ENCODE results near the gene LHFPL2. TPM values are rescaled to one million over a fixed set of nuclear protein-coding genes. Genes with fewer than 3 reads are reported as not detected.

The LHFPL2 gene
- total RNA-seq, 4 donors from 2014 or later: 2.2 to 11.1 (median 6.2) TPM

DNA sequence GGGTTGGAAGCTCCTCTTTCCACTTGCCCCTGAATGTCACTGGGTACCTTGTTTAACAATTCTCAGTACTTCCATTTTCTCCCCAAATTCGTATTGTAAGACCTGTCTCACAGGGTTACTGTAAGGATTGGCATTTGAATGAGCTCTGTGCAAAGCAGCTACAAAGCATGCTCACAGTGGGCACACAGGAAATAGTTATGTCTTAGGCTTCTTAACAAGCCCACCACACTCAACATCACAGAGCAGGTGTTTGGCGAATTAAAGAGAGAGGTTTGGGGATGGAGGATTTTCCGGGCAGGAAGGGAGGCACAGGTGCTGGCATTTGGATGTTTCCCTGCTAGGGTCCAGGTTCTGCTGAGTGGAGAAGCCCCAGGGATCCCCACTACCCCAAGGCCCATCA, 17.0 kb upstream of the LHFPL2 start:
- H3K4me3 ChIP-seq: no peak overlapping the region
- no peaks in the 10 kb centered on the region for H3K4me1 ChIP-seq
- H3K27me3 ChIP-seq: peaks cover 0 to 4% (median 0%) of the 10 kb centered on the region in 4 donors
- no peak for DNase-seq
- WGBS, 2 donors: 87 to 88% methylated on average over 3 of the region's 3 CpGs
- no peaks in the 10 kb centered on the region for H3K9me3 ChIP-seq
- H3K36me3 ChIP-seq: no peaks in the 10 kb centered on the region
- H3K27ac ChIP-seq: no peak overlapping the region
- intact Hi-C loops (cut with DNase I): no loop called here
- TF ChIP-seq, protein P1, sequence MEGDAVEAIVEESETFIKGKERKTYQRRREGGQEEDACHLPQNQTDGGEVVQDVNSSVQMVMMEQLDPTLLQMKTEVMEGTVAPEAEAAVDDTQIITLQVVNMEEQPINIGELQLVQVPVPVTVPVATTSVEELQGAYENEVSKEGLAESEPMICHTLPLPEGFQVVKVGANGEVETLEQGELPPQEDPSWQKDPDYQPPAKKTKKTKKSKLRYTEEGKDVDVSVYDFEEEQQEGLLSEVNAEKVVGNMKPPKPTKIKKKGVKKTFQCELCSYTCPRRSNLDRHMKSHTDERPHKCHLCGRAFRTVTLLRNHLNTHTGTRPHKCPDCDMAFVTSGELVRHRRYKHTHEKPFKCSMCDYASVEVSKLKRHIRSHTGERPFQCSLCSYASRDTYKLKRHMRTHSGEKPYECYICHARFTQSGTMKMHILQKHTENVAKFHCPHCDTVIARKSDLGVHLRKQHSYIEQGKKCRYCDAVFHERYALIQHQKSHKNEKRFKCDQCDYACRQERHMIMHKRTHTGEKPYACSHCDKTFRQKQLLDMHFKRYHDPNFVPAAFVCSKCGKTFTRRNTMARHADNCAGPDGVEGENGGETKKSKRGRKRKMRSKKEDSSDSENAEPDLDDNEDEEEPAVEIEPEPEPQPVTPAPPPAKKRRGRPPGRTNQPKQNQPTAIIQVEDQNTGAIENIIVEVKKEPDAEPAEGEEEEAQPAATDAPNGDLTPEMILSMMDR (IDR thresholded peaks at IDR 0.05): no peak
- no peak for TF ChIP-seq POLR2A (IDR thresholded peaks at IDR 0.05)

DNA sequence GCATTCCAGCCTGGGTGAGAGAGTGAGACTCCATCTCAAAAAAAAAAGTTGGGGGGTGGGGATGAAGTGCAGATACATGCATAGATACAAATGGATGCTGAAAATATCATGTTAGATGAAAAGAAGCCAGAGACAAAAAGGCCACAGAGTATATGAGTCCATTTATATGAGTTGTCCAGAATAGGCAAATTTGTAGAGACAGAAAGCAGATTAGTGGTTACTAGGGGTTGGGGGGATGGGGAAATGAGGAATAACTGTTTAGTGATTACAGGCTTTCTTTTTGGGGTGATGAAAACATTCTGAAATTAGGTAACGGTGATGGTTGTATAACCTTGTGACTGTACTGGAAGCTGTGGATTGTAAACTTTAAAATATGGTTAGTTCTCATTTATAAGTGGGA, 13.8 kb upstream of the LHFPL2 start:
- H3K36me3 ChIP-seq: no peaks in the 10 kb centered on the region
- 40 to 84% methylated on average over 1 of the region's 1 CpG for WGBS, 2 donors
- no peak overlapping the region for H3K4me3 ChIP-seq
- TF ChIP-seq POLR2A (IDR thresholded peaks at IDR 0.05): no peak
- TF ChIP-seq, protein P1 (IDR thresholded peaks at IDR 0.05): no peak
- peaks cover 0 to 4% (median 0%) of the 10 kb centered on the region in 4 donors for H3K27me3 ChIP-seq
- no peak for DNase-seq
- H3K27ac ChIP-seq: no peak overlapping the region
- no peaks in the 10 kb centered on the region for H3K4me1 ChIP-seq
- intact Hi-C loops (cut with DNase I): no loop called here
- no peaks in the 10 kb centered on the region for H3K9me3 ChIP-seq

DNA sequence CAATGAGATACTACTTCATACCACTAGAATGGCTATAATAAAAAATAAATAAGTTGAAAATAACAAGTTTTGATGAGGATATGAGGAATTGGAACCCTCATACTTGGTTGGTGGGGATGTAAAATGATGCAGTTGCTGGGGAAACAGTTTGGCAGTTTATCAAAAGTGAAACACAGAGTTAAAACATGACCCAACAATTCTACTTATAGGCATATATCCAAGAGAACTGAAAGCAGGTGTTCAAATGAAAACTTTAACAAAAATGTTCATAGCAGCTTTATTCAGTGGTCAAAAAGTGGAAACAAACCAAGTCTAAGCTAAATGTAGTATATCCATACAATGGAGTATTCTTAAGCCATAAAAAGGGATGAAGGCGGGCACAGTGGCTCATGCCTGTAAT, 13.1 kb upstream of the LHFPL2 start:
- peaks cover 0 to 4% (median 0%) of the 10 kb centered on the region in 4 donors for H3K27me3 ChIP-seq
- no peaks in the 10 kb centered on the region for H3K36me3 ChIP-seq
- H3K4me3 ChIP-seq: no peak overlapping the region
- H3K27ac ChIP-seq: no peak overlapping the region
- intact Hi-C loops (cut with DNase I): no loop called here
- H3K4me1 ChIP-seq: no peaks in the 10 kb centered on the region
- WGBS, 2 donors: 71 to 90% methylated on average over 1 of the region's 1 CpG
- TF ChIP-seq, protein P1 (IDR thresholded peaks at IDR 0.05): no peak
- no peak for TF ChIP-seq POLR2A (IDR thresholded peaks at IDR 0.05)
- no peaks in the 10 kb centered on the region for H3K9me3 ChIP-seq
- DNase-seq: no peak

DNA sequence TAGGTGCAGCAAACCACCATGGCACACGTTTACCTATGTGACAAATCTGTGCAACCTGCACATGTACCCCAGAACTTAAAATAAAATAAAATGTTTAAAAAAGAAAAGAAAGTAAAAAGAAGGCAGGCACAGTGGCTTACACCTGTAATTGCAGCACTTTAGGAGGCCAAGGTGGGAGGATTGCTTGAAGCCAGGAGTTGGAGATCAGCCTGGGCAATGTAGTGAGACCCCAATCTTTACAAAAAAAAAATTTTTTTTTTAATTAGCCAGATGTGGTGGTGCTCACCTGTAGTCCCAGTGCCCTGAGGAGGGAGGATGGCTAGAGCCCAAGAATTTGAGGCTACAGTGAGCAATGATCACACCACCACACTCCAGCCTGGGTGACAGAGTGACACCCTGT, 12.5 kb upstream of the LHFPL2 start:
- no peak overlapping the region for H3K27ac ChIP-seq
- H3K36me3 ChIP-seq: no peaks in the 10 kb centered on the region
- 79% methylated on average over 1 of the region's 1 CpG for WGBS, 2 donors
- H3K4me3 ChIP-seq: no peak overlapping the region
- no peaks in the 10 kb centered on the region for H3K4me1 ChIP-seq
- peaks cover 0 to 4% (median 0%) of the 10 kb centered on the region in 4 donors for H3K27me3 ChIP-seq
- TF ChIP-seq, protein P1 (IDR thresholded peaks at IDR 0.05): no peak
- no peak for TF ChIP-seq POLR2A (IDR thresholded peaks at IDR 0.05)
- DNase-seq: no peak
- H3K9me3 ChIP-seq: no peaks in the 10 kb centered on the region
- intact Hi-C loops (cut with DNase I): no loop called here

DNA sequence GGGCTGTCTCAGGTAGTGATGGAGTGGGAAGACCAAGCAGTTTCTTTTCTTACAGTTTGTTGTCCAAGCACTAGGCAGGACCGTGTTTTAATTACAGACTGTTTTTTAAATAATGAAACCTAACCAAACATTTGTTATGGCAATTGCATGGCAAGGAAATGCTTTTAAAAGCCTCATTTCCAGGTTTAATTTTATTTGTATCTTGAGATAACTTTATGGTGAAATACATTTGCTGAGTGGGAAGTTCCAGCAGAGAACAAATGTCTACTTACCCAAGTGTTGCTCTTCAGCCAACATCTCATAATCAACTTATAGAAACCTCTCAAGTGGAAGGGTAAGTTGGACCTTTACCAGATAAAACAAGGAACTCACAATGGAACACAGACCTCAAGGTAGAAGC, 11.8 kb upstream of the LHFPL2 start:
- H3K27me3 ChIP-seq: peaks cover 0 to 6% (median 0%) of the 10 kb centered on the region in 4 donors
- DNase-seq: no peak
- no peaks in the 10 kb centered on the region for H3K36me3 ChIP-seq
- intact Hi-C loops (cut with DNase I): no loop called here
- no peak overlapping the region for H3K4me3 ChIP-seq
- TF ChIP-seq, protein P1 (IDR thresholded peaks at IDR 0.05): no peak
- no peak for TF ChIP-seq POLR2A (IDR thresholded peaks at IDR 0.05)
- H3K27ac ChIP-seq: no peak overlapping the region
- no peaks in the 10 kb centered on the region for H3K9me3 ChIP-seq
- whole genome bisulfite sequencing, 2 donors: 71 to 82% methylated on average over 1 of the region's 1 CpG
- H3K4me1 ChIP-seq: no peaks in the 10 kb centered on the region

Measured in esophagus squamous epithelium (tissue), 5 donors.